DOHH2 (cell line): ENCODE measurements around the gene USP10.

ENCODE experiments used
- H3F3A ChIP-seq: fragments of 200-600 bp; sonication (generic), shearing (Covaris generic); 2 replicates; pipeline ENCODE4 v1.6.0; 2016; ENCODE audit warnings: antibody characterized with exemption, mild to moderate bottlenecking; ENCODE audit not compliant: control insufficient read depth, insufficient read depth
- H3K27ac ChIP-seq: fragments of 200-600 bp; sonication (generic); 2 replicates; pipeline ENCODE4 v1.5.1; 2014; ENCODE audit warnings: low read depth, mild to moderate bottlenecking, low read length, moderate library complexity
- H3K27me3 ChIP-seq: fragments of 200-600 bp; sonication (generic); 2 replicates; pipeline ENCODE4 v1.6.1; 2014; ENCODE audit warnings: mild to moderate bottlenecking, low read length, mixed read lengths; ENCODE audit not compliant: control insufficient read depth
- H3K36me3 ChIP-seq: fragments of 200-600 bp; sonication (generic); 2 replicates; pipeline ENCODE4 v1.6.1; 2014; ENCODE audit warnings: mild to moderate bottlenecking, low read length, moderate library complexity, mixed read lengths; ENCODE audit not compliant: control insufficient read depth
- H3K4me1 ChIP-seq: fragments of 200-600 bp; sonication (generic); 2 replicates; pipeline ENCODE4 v1.6.1; 2014; ENCODE audit warnings: mild to moderate bottlenecking, low read length, mixed read lengths; ENCODE audit not compliant: control insufficient read depth
- H3K4me2 ChIP-seq: fragments of 200-600 bp; sonication (generic); 2 replicates; pipeline ENCODE4 v1.6.0; 2014; ENCODE audit warnings: mild to moderate bottlenecking, low read length, moderate library complexity
- H3K4me3 ChIP-seq: fragments of 200-600 bp; sonication (generic); 2 replicates; pipeline ENCODE4 v1.5.1; 2014; ENCODE audit warnings: mild to moderate bottlenecking, low read length, mixed read lengths
- H3K79me2 ChIP-seq: fragments of 200-600 bp; sonication (generic); 2 replicates; pipeline ENCODE4 v1.6.1; 2014; ENCODE audit warnings: mild to moderate bottlenecking, low read length, mixed read lengths; ENCODE audit not compliant: control insufficient read depth
- H3K9me2 ChIP-seq: fragments of 200-600 bp; sonication (generic); replicated peaks from 2 replicates; pipeline ENCODE4 v1.6.1; 2014; ENCODE audit warnings: mild to moderate bottlenecking, low read length, mixed read lengths; ENCODE audit not compliant: control insufficient read depth
- H3K9me3 ChIP-seq: fragments of 200-600 bp; sonication (generic); 2 replicates; pipeline ENCODE4 v1.6.1; 2014; ENCODE audit warnings: antibody characterized with exemption, low read length, mixed read lengths; ENCODE audit not compliant: control insufficient read depth, insufficient read depth
- H4K20me1 ChIP-seq: fragments of 200-600 bp; sonication (generic); 2 replicates; pipeline ENCODE4 v1.6.0; 2014; ENCODE audit warnings: low read depth, mild to moderate bottlenecking, antibody characterized with exemption, low read length, moderate library complexity; ENCODE audit not compliant: control insufficient read depth, insufficient read depth
- CTCF ChIP-seq: fragments of 200-600 bp; sonication (generic); IDR thresholded peaks from one replicate; pipeline ENCODE4 v1.5.1; 2014; ENCODE audit warnings: antibody characterized with exemption, mild to moderate bottlenecking, low read depth, low read length; ENCODE audit not compliant: poor library complexity, severe bottlenecking
- EZH2phosphoT487 ChIP-seq: fragments of 200-600 bp; sonication (generic); IDR thresholded peaks from 2 replicates; pipeline ENCODE4 v1.6.1; 2017; ENCODE audit warnings: borderline replicate concordance, mild to moderate bottlenecking, antibody characterized with exemption, low read length, moderate library complexity, mixed read lengths

USP10 gene

GRCh38 chr16:84715424-84715823 is 15.6 kb downstream of the USP10 start:
- H3K27ac ChIP-seq, result no peak overlapping the region
- peaks cover 99% of the 10 kb centered on the region for H3K79me2 ChIP-seq
- H3K4me3 ChIP-seq, result no peak overlapping the region
- H3K4me2 ChIP-seq, result no peak overlapping the region
- H3K27me3 ChIP-seq, result no peaks in the 10 kb centered on the region
- no peak for TF ChIP-seq EZH2phosphoT487
- TF ChIP-seq CTCF, result no peak
- peaks cover 60% of the 10 kb centered on the region for H4K20me1 ChIP-seq
- H3F3A ChIP-seq, result peaks cover 13% of the 10 kb centered on the region; the same call in 1 of the 2 replicates
- peaks cover 69% of the 10 kb centered on the region for H3K36me3 ChIP-seq
- no peaks in the 10 kb centered on the region for H3K9me2 ChIP-seq
- peaks cover 34% of the 10 kb centered on the region for H3K4me1 ChIP-seq
- no peaks in the 10 kb centered on the region for H3K9me3 ChIP-seq

- no peak overlapping the region for H3K4me2 ChIP-seq
- no peak overlapping the region for H3K27ac ChIP-seq
- H3K9me3 ChIP-seq, result no peaks in the 10 kb centered on the region
- H3F3A ChIP-seq, result peaks cover 13% of the 10 kb centered on the region; the same call in 1 of the 2 replicates
- H3K4me1 ChIP-seq, result peaks cover 30% of the 10 kb centered on the region
- TF ChIP-seq CTCF (no peak), EZH2phosphoT487 (no peak)
- H3K36me3 ChIP-seq, result peaks cover 66% of the 10 kb centered on the region
- no peaks in the 10 kb centered on the region for H3K27me3 ChIP-seq
- H4K20me1 ChIP-seq, result peaks cover 56% of the 10 kb centered on the region
- H3K79me2 ChIP-seq, result peaks cover 99% of the 10 kb centered on the region
- no peaks in the 10 kb centered on the region for H3K9me2 ChIP-seq
- no peak overlapping the region for H3K4me3 ChIP-seq
Measured at GRCh38 chr16:84715854-84716253, 16.1 kb downstream of the USP10 start.

GRCh38 chr16:84716740-84717139 is 16.9 kb downstream of the USP10 start:
- H3K27me3 ChIP-seq, result no peaks in the 10 kb centered on the region
- no peak overlapping the region for H3K4me3 ChIP-seq
- no peak for TF ChIP-seq CTCF
- no peak for TF ChIP-seq EZH2phosphoT487
- no peaks in the 10 kb centered on the region for H3K9me3 ChIP-seq
- peaks cover 62% of the 10 kb centered on the region for H3K36me3 ChIP-seq
- H3K27ac ChIP-seq, result no peak overlapping the region
- H3K4me1 ChIP-seq, result peaks cover 22% of the 10 kb centered on the region
- H3K79me2 ChIP-seq, result peaks cover 99% of the 10 kb centered on the region
- no peak overlapping the region for H3K4me2 ChIP-seq
- H3F3A ChIP-seq, result peaks cover 13% of the 10 kb centered on the region; the same call in 1 of the 2 replicates
- H3K9me2 ChIP-seq, result no peaks in the 10 kb centered on the region
- peaks cover 55% of the 10 kb centered on the region for H4K20me1 ChIP-seq
